ENCODE results near the gene CAMSAP1.

Gene CAMSAP1

DNA sequence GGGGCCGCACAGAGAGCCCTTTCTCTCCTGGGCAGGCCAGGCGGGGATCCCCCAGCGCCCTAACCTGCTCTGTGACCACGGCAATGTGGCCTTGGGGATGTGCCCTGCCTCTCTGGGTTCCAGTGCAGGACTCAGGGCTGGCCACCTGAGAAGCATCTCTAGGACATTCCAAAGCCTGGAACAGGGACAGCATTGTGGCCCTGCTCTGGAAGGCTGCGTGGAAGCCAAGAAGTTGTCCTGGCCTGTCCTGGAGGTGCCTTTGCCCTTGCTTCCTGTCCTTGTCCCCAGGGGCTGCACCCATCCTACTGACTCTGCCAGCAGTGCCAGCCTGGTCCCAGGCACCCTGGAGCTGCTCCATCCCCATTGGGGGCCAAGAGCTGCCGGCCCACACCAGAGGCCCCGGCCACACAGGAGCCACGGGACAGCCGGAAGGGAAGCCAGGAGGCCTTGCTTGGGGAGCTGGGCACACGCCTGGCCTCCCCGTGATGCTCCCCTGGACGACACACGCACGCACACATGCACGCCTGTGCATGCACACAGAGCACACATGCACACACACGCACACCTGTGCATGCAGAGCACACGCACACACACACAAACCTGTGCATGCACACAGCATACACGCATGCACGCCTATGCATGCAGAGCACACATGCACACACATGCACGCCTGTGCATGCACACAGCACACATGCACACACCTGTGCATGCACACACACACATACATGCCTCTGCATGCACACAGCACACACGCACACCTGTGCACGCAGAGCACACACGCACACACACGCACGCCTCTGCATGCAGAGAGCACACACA lies 20.1 kb upstream of the CAMSAP1 start:
- DNase-seq (ENCODE audit: low spot score) (no peak), ATAC-seq (ENCODE audit: low read depth) (peak; percentile 7; the same call in 1 of the 3 replicates)
- Histone ChIP-seq H3K4me3 (ENCODE audit: severe bottlenecking) (no peak overlapping the region), H3K9me3 (ENCODE audit: severe bottlenecking) (no peaks in the 10 kb centered on the region), H3K36me3 (ENCODE audit: low read depth) (peaks cover 2% of the 10 kb centered on the region; the same call in 1 of the 2 replicates), H3K27ac (ENCODE audit: poor library complexity, severe bottlenecking) (peak overlapping the region; percentile 4), H3K27me3 (ENCODE audit: insufficient read depth, poor library complexity, severe bottlenecking) (no peaks in the 10 kb centered on the region), H3K4me1 (ENCODE audit: insufficient read depth, poor library complexity, severe bottlenecking) (peaks cover 11% of the 10 kb centered on the region)
- TF ChIP-seq, protein P1, sequence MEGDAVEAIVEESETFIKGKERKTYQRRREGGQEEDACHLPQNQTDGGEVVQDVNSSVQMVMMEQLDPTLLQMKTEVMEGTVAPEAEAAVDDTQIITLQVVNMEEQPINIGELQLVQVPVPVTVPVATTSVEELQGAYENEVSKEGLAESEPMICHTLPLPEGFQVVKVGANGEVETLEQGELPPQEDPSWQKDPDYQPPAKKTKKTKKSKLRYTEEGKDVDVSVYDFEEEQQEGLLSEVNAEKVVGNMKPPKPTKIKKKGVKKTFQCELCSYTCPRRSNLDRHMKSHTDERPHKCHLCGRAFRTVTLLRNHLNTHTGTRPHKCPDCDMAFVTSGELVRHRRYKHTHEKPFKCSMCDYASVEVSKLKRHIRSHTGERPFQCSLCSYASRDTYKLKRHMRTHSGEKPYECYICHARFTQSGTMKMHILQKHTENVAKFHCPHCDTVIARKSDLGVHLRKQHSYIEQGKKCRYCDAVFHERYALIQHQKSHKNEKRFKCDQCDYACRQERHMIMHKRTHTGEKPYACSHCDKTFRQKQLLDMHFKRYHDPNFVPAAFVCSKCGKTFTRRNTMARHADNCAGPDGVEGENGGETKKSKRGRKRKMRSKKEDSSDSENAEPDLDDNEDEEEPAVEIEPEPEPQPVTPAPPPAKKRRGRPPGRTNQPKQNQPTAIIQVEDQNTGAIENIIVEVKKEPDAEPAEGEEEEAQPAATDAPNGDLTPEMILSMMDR (IDR thresholded peaks at IDR 0.05; ENCODE audit: poor library complexity, severe bottlenecking) = no peak

DNA sequence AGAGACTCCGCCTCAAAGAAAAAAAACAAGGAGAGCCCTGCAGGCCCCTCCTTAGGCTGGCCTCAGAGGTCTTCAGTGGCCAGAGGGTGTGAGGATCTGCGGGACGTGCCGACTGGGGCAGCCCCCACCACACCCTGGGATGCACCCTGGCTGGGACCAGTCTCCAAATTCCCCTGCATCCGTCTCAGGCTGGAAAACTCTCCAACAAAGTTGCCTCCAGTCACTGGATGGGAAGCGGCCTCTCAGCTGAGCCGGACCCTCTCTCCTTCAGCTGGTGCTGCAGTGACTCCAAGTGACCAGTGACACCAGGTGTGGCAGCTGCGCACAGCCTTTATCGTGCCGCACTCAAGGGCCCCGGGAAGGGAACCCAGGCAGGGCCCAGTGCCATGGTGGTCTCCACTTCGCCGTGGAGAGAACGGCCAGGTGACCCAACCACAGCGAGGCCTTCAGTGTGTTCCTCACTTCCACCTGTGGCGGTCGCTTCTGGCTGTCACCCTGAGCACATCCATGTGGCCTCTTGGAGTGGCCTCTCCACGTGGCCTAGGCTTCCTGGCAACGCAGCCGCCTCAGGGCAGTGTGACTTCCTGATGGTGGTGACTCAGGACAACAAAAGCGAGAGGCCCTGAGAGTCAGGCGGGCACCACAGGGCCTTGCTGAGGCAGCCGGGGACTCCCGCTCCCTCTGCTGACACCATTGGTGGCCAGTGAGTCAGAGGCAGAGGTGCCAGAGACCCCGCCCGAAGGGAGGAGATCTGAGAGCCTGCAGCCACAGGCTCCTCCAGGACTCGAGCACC lies 19.3 kb upstream of the CAMSAP1 start:
- ATAC-seq (ENCODE audit: low read depth) = peak; percentile 80
- TF ChIP-seq, protein P1 (IDR thresholded peaks at IDR 0.05; ENCODE audit: poor library complexity, severe bottlenecking) = no peak
- no peaks in the 10 kb centered on the region; the same call in 1 of the 2 replicates for H3K36me3 ChIP-seq (ENCODE audit: low read depth)
- H3K27me3 ChIP-seq (ENCODE audit: insufficient read depth, poor library complexity, severe bottlenecking) = no peaks in the 10 kb centered on the region
- peak overlapping the region; percentile 4 for H3K27ac ChIP-seq (ENCODE audit: poor library complexity, severe bottlenecking)
- no peak for DNase-seq (ENCODE audit: low spot score)
- peaks cover 11% of the 10 kb centered on the region for H3K4me1 ChIP-seq (ENCODE audit: insufficient read depth, poor library complexity, severe bottlenecking)
- H3K4me3 ChIP-seq (ENCODE audit: severe bottlenecking) = no peak overlapping the region
- H3K9me3 ChIP-seq (ENCODE audit: severe bottlenecking) = no peaks in the 10 kb centered on the region

DNA sequence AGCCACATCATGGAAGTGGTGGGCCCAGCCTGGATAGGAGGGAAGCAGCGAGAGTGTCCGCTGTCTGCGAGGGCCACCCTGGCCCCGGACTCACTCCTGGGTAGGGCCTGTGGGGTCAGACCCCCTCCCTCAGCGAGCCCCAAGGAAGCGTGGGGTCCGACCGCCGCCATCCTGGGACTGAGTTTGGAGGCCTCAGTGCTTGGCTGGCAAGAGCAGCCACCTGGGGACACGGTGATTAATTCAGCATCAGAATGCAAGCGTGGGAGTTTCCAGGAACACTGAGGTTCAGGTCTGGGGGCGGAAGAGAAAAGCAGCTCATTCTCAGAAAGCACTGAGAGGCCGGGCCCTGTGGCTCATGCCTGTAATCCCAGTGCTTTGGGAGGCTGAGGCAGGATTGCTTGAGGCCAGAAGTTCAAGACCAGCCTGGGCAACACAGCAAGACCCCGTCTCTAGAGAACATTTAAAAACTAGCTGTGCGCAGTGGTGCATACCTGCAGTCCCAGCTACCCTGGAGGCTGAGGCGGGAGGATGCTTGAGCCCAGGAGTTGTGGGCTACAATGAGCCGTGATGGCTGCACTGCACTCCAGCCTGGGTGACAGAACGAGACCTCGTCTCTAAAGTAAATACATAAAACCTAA lies 18.3 kb upstream of the CAMSAP1 start:
- ATAC-seq (ENCODE audit: low read depth) = no peak
- TF ChIP-seq, protein P1 (IDR thresholded peaks at IDR 0.05; ENCODE audit: poor library complexity, severe bottlenecking) = no peak
- Histone ChIP-seq H3K4me1 (ENCODE audit: insufficient read depth, poor library complexity, severe bottlenecking) (peaks cover 11% of the 10 kb centered on the region), H3K9me3 (ENCODE audit: severe bottlenecking) (no peaks in the 10 kb centered on the region), H3K27ac (ENCODE audit: poor library complexity, severe bottlenecking) (no peak overlapping the region), H3K36me3 (ENCODE audit: low read depth) (no peaks in the 10 kb centered on the region), H3K27me3 (ENCODE audit: insufficient read depth, poor library complexity, severe bottlenecking) (no peaks in the 10 kb centered on the region), H3K4me3 (ENCODE audit: severe bottlenecking) (no peak overlapping the region)
- DNase-seq (ENCODE audit: low spot score) = no peak

DNA sequence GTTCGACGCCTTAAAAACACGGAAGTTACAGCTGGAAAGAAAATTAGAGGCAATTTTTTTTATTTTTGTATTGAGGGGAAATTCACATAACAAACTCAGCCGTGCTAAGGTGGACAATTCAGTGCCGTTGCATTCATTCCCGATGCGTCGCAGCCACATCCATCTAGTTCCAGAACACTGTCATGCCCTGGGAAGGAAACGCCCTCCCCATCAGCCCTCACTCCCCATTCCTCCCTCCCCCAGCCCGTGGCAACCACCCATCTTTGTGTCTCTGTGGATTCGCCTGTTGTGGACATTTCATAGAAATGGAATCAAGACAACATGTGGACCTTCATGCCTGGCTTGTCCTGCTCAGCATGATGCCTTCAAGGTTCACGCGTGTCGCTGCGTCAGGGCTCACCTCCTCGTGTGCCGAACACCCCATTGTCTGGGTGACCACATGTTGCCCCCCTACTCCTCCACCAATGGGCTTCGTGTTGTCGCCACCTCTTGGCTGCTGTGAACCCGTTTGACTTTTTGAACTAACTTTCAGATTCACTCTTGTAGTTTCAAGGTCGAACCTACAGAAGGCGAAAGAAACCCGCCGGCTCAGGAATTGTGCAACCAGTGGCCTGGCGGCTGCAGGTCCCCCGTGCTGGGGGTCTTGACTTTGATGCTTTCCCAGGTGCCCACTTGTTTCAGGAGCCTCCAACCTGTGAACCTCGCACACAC lies 17.4 kb upstream of the CAMSAP1 start:
- H3K27ac ChIP-seq (ENCODE audit: poor library complexity, severe bottlenecking) = no peak overlapping the region
- ATAC-seq (ENCODE audit: low read depth) (no peak), DNase-seq (ENCODE audit: low spot score) (no peak)
- no peaks in the 10 kb centered on the region for H3K9me3 ChIP-seq (ENCODE audit: severe bottlenecking)
- TF ChIP-seq, protein P1 (IDR thresholded peaks at IDR 0.05; ENCODE audit: poor library complexity, severe bottlenecking) = no peak
- H3K4me1 ChIP-seq (ENCODE audit: insufficient read depth, poor library complexity, severe bottlenecking) = peaks cover 11% of the 10 kb centered on the region
- H3K36me3 ChIP-seq (ENCODE audit: low read depth) = no peaks in the 10 kb centered on the region
- no peak overlapping the region for H3K4me3 ChIP-seq (ENCODE audit: severe bottlenecking)
- no peaks in the 10 kb centered on the region for H3K27me3 ChIP-seq (ENCODE audit: insufficient read depth, poor library complexity, severe bottlenecking)

Data from RWPE2 (cell line).